OCI-LY3 (cell line): Measurements from ENCODE around the gene B3GALNT2.

Experiments used
- H2AFZ ChIP-seq: fragments of 200-600, 300-600 bp; shearing (Covaris generic); 2 replicates; pipeline ENCODE4 v1.6.0; 2014; ENCODE audit warnings: antibody characterized with exemption, low read depth, low read length
- H3K27ac ChIP-seq: fragments of 200-600, 300-600 bp; sonication (generic); 2 replicates; pipeline ENCODE4 v1.5.1; 2014; ENCODE audit warnings: mild to moderate bottlenecking, low read length, moderate library complexity, mixed read lengths
- H3K27me3 ChIP-seq: fragments of 200-600, 300-600 bp; sonication (generic); 2 replicates; pipeline ENCODE4 v1.6.1; 2014; ENCODE audit warnings: low read depth, low read length, mixed read lengths
- H3K36me3 ChIP-seq: fragments of 200-600, 300-600 bp; sonication (generic); replicated peaks from 2 replicates; pipeline ENCODE3; 2014; ENCODE audit warnings: low read depth, low read length, mixed read lengths
- H3K4me1 ChIP-seq: fragments of 300-600, 200-600 bp; sonication (generic); 2 replicates; pipeline ENCODE4 v1.6.1; 2014; ENCODE audit warnings: low read length, mixed read lengths
- H3K4me2 ChIP-seq: fragments of 200-600, 300-600 bp; sonication (generic); 2 replicates; pipeline ENCODE4 v1.6.1; 2014; ENCODE audit warnings: low read length, mixed read lengths
- H3K4me3 ChIP-seq: fragments of 300-600, 200-600 bp; sonication (generic); 2 replicates; pipeline ENCODE4 v1.5.1; 2014; ENCODE audit warnings: antibody characterized with exemption, mild to moderate bottlenecking, low read length, moderate library complexity
- H3K79me2 ChIP-seq: fragments of 300-600, 200-600 bp; shearing (Covaris generic); 2 replicates; pipeline ENCODE4 v1.6.1; 2014; ENCODE audit warnings: mild to moderate bottlenecking, low read length, mixed read lengths
- H3K9ac ChIP-seq: fragments of 300-600, 200-600 bp; shearing (Covaris generic); 2 replicates; pipeline ENCODE4 v1.6.0; 2014; ENCODE audit warnings: mild to moderate bottlenecking, low read length, moderate library complexity
- H3K9me3 ChIP-seq: fragments of 200-600, 300-600 bp; shearing (Covaris generic); 2 replicates; pipeline ENCODE4 v1.6.1; 2014; ENCODE audit warnings: low read length, mixed read lengths; ENCODE audit not compliant: insufficient read depth
- H4K20me1 ChIP-seq: fragments of 200-600, 300-600 bp; sonication (generic); 2 replicates; pipeline ENCODE4 v1.6.1; 2016; ENCODE audit warnings: low read length, mixed read lengths; ENCODE audit not compliant: insufficient read depth
- CTCF ChIP-seq: fragments of 200-600, 300-600 bp; sonication (generic); IDR thresholded peaks from 2 replicates; pipeline ENCODE4 v1.5.1; 2014; ENCODE audit warnings: antibody characterized with exemption, low read length, low read depth
- EZH2phosphoT487 ChIP-seq: fragments of 200-600 bp; shearing (Covaris generic); IDR thresholded peaks from 2 replicates; pipeline ENCODE4 v1.6.1; 2018; ENCODE audit warnings: antibody characterized with exemption, mixed run types, low read depth

B3GALNT2 gene

GRCh38 chr1:235434001-235434400 is 70.3 kb downstream of the B3GALNT2 start:
- no peaks in the 10 kb centered on the region for H4K20me1 ChIP-seq
- H3K36me3 ChIP-seq, result peaks cover 6% of the 10 kb centered on the region
- TF ChIP-seq CTCF, result no peak; the same call in 1 of the 2 replicates
- H3K4me2 ChIP-seq, result no peak overlapping the region
- no peaks in the 10 kb centered on the region for H3K79me2 ChIP-seq
- H3K9me3 ChIP-seq, result no peaks in the 10 kb centered on the region
- H3K27ac ChIP-seq, result no peak overlapping the region
- H3K9ac ChIP-seq, result no peak overlapping the region
- H3K27me3 ChIP-seq, result no peaks in the 10 kb centered on the region
- H2AFZ ChIP-seq, result no peak overlapping the region
- no peaks in the 10 kb centered on the region for H3K4me1 ChIP-seq
- no peak overlapping the region for H3K4me3 ChIP-seq

- Histone ChIP-seq H3K9ac (no peak overlapping the region), H3K9me3 (no peaks in the 10 kb centered on the region), H4K20me1 (no peaks in the 10 kb centered on the region; the same call in 1 of the 2 replicates), H3K4me2 (no peak overlapping the region), H2AFZ (no peak overlapping the region), H3K27me3 (no peaks in the 10 kb centered on the region), H3K27ac (no peak overlapping the region), H3K4me1 (no peaks in the 10 kb centered on the region), H3K79me2 (no peaks in the 10 kb centered on the region), H3K4me3 (no peak overlapping the region), H3K36me3 (no peaks in the 10 kb centered on the region)
- TF ChIP-seq CTCF, result no peak
- TF ChIP-seq EZH2phosphoT487, result no peak
Measured at GRCh38 chr1:235430991-235431390, 73.3 kb downstream of the B3GALNT2 start.

GRCh38 chr1:235429143-235429542 is 75.1 kb downstream of the B3GALNT2 start:
- no peak overlapping the region for H3K27ac ChIP-seq
- no peak overlapping the region for H3K4me2 ChIP-seq
- H2AFZ ChIP-seq, result no peak overlapping the region
- H3K9me3 ChIP-seq, result no peaks in the 10 kb centered on the region
- no peaks in the 10 kb centered on the region for H3K79me2 ChIP-seq
- no peak overlapping the region for H3K4me3 ChIP-seq
- H4K20me1 ChIP-seq, result no peaks in the 10 kb centered on the region; the same call in 1 of the 2 replicates
- no peaks in the 10 kb centered on the region for H3K36me3 ChIP-seq
- TF ChIP-seq CTCF (no peak), EZH2phosphoT487 (no peak)
- no peaks in the 10 kb centered on the region for H3K4me1 ChIP-seq
- H3K9ac ChIP-seq, result no peak overlapping the region
- H3K27me3 ChIP-seq, result no peaks in the 10 kb centered on the region

GRCh38 chr1:235427447-235427846 is 76.8 kb downstream of the B3GALNT2 start:
- Histone ChIP-seq H4K20me1 (no peaks in the 10 kb centered on the region; the same call in 1 of the 2 replicates), H2AFZ (no peak overlapping the region), H3K79me2 (no peaks in the 10 kb centered on the region), H3K9me3 (no peaks in the 10 kb centered on the region), H3K36me3 (no peaks in the 10 kb centered on the region), H3K4me2 (no peak overlapping the region), H3K4me3 (no peak overlapping the region), H3K27me3 (no peaks in the 10 kb centered on the region), H3K4me1 (no peaks in the 10 kb centered on the region), H3K27ac (no peak overlapping the region), H3K9ac (no peak overlapping the region)
- TF ChIP-seq CTCF (no peak), EZH2phosphoT487 (no peak)
